Caco-2 (cell line): ENCODE results near the gene ISG20L2. TPM values are rescaled to one million over a fixed set of nuclear protein-coding genes. Genes with fewer than 3 reads are reported as not detected.

ENCODE experiments used
- BruUV-seq: library from RNA; stranded (reverse); fragments of 400-500 nt; replicated peaks from 2 replicates; lab custom pipeline; 2021; lab: Mats Ljungman, UMichigan
- CTCF ChIA-PET: fragments of 300-600 bp; sonication (Branson Sonifier 250); formaldehyde crosslinking; loops from one replicate; lab custom pipeline; 2022; ENCODE audit warnings: antibody characterized with exemption; lab: Charles Lee
- POLR2A ChIA-PET: fragments of 300-600 bp; sonication (Branson Sonifier 250); formaldehyde crosslinking; loops from one replicate; lab custom pipeline; 2022; ENCODE audit warnings: antibody characterized with exemption; lab: Charles Lee
- DNase-seq, 2 experiments: peaks; one replicate each; pipeline versions ENCODE4 v3.0.0 to v3.0.0-alpha.2; 2020 to 2022
- H3K27me3 ChIP-seq: replicated peaks from 2 replicates; pipeline ENCODE4 v1.6.0; 2011; ENCODE audit warnings: low read length; ENCODE audit not compliant: control insufficient read depth, insufficient read depth
- H3K36me3 ChIP-seq: 2 replicates; pipeline ENCODE4 v1.5.1; 2011; ENCODE audit warnings: low read length; ENCODE audit not compliant: control insufficient read depth, insufficient read depth
- H3K4me1 ChIP-seq: fragments of 250-450 bp; sonication (Bioruptor Pico); 2 replicates; pipeline ENCODE4 v1.5.1; 2020; ENCODE audit warnings: mild to moderate bottlenecking
- H3K4me3 ChIP-seq: 2 replicates; pipeline ENCODE4 v1.5.1; 2011; ENCODE audit warnings: low read depth, mild to moderate bottlenecking, control low read depth, low read length
- H3K9me3 ChIP-seq: fragments of 250-450 bp; sonication (Bioruptor Pico); 2 replicates; pipeline ENCODE4 v1.5.1; 2020; ENCODE audit warnings: mild to moderate bottlenecking, moderate library complexity
- H3K27ac Mint-ChIP-seq: one replicate; pipeline ENCODE4 v1.8.0; 2022; ENCODE audit warnings: mixed read lengths; ENCODE audit not compliant: unreplicated experiment
- H3K27me3 Mint-ChIP-seq: one replicate; pipeline ENCODE4 v1.8.0; 2022; ENCODE audit warnings: mixed read lengths; ENCODE audit not compliant: insufficient read depth, unreplicated experiment
- H3K36me3 Mint-ChIP-seq: one replicate; pipeline ENCODE4 v1.8.0; 2022; ENCODE audit warnings: mild to moderate bottlenecking, mixed read lengths; ENCODE audit not compliant: insufficient read depth, unreplicated experiment
- H3K4me1 Mint-ChIP-seq: one replicate; pipeline ENCODE4 v1.8.0; 2022; ENCODE audit warnings: low read depth, mixed read lengths; ENCODE audit not compliant: unreplicated experiment
- H3K4me3 Mint-ChIP-seq: one replicate; pipeline ENCODE4 v1.8.0; 2022; ENCODE audit warnings: mild to moderate bottlenecking, moderate library complexity, mixed read lengths; ENCODE audit not compliant: unreplicated experiment
- H3K9me3 Mint-ChIP-seq: one replicate; pipeline ENCODE4 v1.8.0; 2022; ENCODE audit warnings: mixed read lengths; ENCODE audit not compliant: unreplicated experiment
- intact Hi-C: fragments of 100-400 bp; cut with micrococcal nuclease; formaldehyde crosslinking; loops from one replicate; pipeline ENCODE4 v1.10.0; 2022; ENCODE audit not compliant: unreplicated experiment
- total RNA-seq: library from RNA; stranded (reverse); gene quantifications from 2 replicates; pipeline ENCODE4 v1.2.3, GENCODE V29; 2022
- TF ChIP-seq, protein P1 (sequence below), 2 experiments: fragments of 200-600 bp in 1 of 2; IDR thresholded peaks; 1 replicate in 1 of 2; 2 replicates in 1 of 2; pipeline versions ENCODE4 v1.5.1 to v1.8.0; 2011 to 2022; ENCODE audit warnings: antibody characterized with exemption in 1 of 2, control low read depth in 1 of 2, inconsistent platforms in 1 of 2, low read depth in 1 of 2, low read length in 1 of 2, mild to moderate bottlenecking in 1 of 2, moderate library complexity in 1 of 2; ENCODE audit not compliant: insufficient read depth in 1 of 2, severe bottlenecking in 1 of 2, unreplicated experiment in 1 of 2

The ISG20L2 gene
- total RNA-seq, 1 experiment from 2014 or later, result 42.3 TPM

GRCh38 chr1:156746728-156747631, 18.4 kb upstream of the ISG20L2 start:
- H3K27ac Mint-ChIP-seq, result peak overlapping the region; percentile 100
- BruUV-seq, result no TSS peak
- peaks cover 15% of the 10 kb centered on the region for H3K36me3 ChIP-seq

GRCh38 chr1:156746406-156746727, 17.8 kb upstream of the ISG20L2 start:
- H3K9me3 ChIP-seq, result no peaks in the 10 kb centered on the region
- H3K36me3 Mint-ChIP-seq, result peaks cover 79% of the 10 kb centered on the region

More at GRCh38 chr1:156746728-156747631, 18.4 kb upstream of the ISG20L2 start:
- peak; percentile 98 for DNase-seq
- H3K4me3 ChIP-seq, result peak overlapping the region; percentile 47
- intact Hi-C loops, result loop anchor here (1.0 to 2.0 kb wide), 2 partner anchors 18 to 20 kb away; partner anchors contain the start of genes ISG20L2, METTL25B and PRCC
- TF ChIP-seq, protein P1, sequence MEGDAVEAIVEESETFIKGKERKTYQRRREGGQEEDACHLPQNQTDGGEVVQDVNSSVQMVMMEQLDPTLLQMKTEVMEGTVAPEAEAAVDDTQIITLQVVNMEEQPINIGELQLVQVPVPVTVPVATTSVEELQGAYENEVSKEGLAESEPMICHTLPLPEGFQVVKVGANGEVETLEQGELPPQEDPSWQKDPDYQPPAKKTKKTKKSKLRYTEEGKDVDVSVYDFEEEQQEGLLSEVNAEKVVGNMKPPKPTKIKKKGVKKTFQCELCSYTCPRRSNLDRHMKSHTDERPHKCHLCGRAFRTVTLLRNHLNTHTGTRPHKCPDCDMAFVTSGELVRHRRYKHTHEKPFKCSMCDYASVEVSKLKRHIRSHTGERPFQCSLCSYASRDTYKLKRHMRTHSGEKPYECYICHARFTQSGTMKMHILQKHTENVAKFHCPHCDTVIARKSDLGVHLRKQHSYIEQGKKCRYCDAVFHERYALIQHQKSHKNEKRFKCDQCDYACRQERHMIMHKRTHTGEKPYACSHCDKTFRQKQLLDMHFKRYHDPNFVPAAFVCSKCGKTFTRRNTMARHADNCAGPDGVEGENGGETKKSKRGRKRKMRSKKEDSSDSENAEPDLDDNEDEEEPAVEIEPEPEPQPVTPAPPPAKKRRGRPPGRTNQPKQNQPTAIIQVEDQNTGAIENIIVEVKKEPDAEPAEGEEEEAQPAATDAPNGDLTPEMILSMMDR (IDR thresholded peaks at IDR 0.05; ENCODE audit: insufficient read depth in 1 of 2, low read depth in 1 of 2, low read length in 1 of 2, severe bottlenecking in 1 of 2, unreplicated experiment in 1 of 2), result peak; percentile 14 to 35
- no peaks in the 10 kb centered on the region for H3K27me3 ChIP-seq
- peaks cover 33% of the 10 kb centered on the region for H3K4me1 Mint-ChIP-seq
- CTCF ChIA-PET, result interaction anchor here (1.5 to 1.9 kb wide), 3 partner anchors 19 to 57 kb away, joined by 10 to 11 read pairs (median 10); partner anchors contain the start of genes ISG20L2 and METTL25B
- no peaks in the 10 kb centered on the region for H3K9me3 ChIP-seq
- H3K4me3 Mint-ChIP-seq, result peak overlapping the region; percentile 79
- H3K4me1 ChIP-seq, result peaks cover 38% of the 10 kb centered on the region
- H3K36me3 Mint-ChIP-seq, result peaks cover 73% of the 10 kb centered on the region
- H3K27me3 Mint-ChIP-seq, result no peaks in the 10 kb centered on the region
- no peaks in the 10 kb centered on the region for H3K9me3 Mint-ChIP-seq
- POLR2A ChIA-PET, result interaction anchor here (0.6 to 2.8 kb wide), 6 partner anchors 13 to 243 kb away, joined by 3 to 32 read pairs (median 4); partner anchors contain the start of genes ISG20L2, METTL25B and PRCC

More at GRCh38 chr1:156746406-156746727, 17.8 kb upstream of the ISG20L2 start:
- H3K27me3 Mint-ChIP-seq, result no peaks in the 10 kb centered on the region
- Histone ChIP-seq H3K27me3 (no peaks in the 10 kb centered on the region), H3K36me3 (peaks cover 15% of the 10 kb centered on the region), H3K4me3 (peak overlapping the region; percentile 39), H3K4me1 (peaks cover 44% of the 10 kb centered on the region)
- H3K9me3 Mint-ChIP-seq, result no peaks in the 10 kb centered on the region
- TF ChIP-seq, protein P1 (IDR thresholded peaks at IDR 0.05; ENCODE audit: insufficient read depth in 1 of 2, low read depth in 1 of 2, low read length in 1 of 2, severe bottlenecking in 1 of 2, unreplicated experiment in 1 of 2), result no peak
- BruUV-seq, result no TSS peak
- POLR2A ChIA-PET, result interaction anchor here (1.6 to 2.8 kb wide), 2 partner anchors 18 to 21 kb away, joined by 13 to 32 read pairs; partner anchors contain the start of genes ISG20L2, METTL25B and PRCC
- H3K27ac Mint-ChIP-seq, result peak overlapping the region; percentile 100
- peak overlapping the region; percentile 79 for H3K4me3 Mint-ChIP-seq
- CTCF ChIA-PET, result interaction anchor here (1.5 to 1.9 kb wide), 2 partner anchors 18 to 57 kb away, joined by 10 to 11 read pairs; partner anchors contain the start of genes ISG20L2 and METTL25B
- peaks cover 40% of the 10 kb centered on the region for H3K4me1 Mint-ChIP-seq
- intact Hi-C loops, result loop anchor here (1.0 to 2.0 kb wide), 2 partner anchors 18 to 21 kb away; partner anchors contain the start of genes ISG20L2, METTL25B and PRCC
- no peak for DNase-seq
